IPS-18c (cell line): ENCODE data around the gene TMEM109.

Source experiments
- H3K4me3 ChIP-seq: 2 replicates; pipeline ENCODE4 v1.7.0; 2013; ENCODE audit warnings: low read depth, mild to moderate bottlenecking, low read length, moderate library complexity; ENCODE audit not compliant: insufficient read depth
- H3K9me3 ChIP-seq: one replicate; pipeline ENCODE4 v1.6.1; 2013; ENCODE audit warnings: mild to moderate bottlenecking, low read length, moderate library complexity; ENCODE audit not compliant: control insufficient read depth, insufficient read depth

Gene TMEM109

DNA sequence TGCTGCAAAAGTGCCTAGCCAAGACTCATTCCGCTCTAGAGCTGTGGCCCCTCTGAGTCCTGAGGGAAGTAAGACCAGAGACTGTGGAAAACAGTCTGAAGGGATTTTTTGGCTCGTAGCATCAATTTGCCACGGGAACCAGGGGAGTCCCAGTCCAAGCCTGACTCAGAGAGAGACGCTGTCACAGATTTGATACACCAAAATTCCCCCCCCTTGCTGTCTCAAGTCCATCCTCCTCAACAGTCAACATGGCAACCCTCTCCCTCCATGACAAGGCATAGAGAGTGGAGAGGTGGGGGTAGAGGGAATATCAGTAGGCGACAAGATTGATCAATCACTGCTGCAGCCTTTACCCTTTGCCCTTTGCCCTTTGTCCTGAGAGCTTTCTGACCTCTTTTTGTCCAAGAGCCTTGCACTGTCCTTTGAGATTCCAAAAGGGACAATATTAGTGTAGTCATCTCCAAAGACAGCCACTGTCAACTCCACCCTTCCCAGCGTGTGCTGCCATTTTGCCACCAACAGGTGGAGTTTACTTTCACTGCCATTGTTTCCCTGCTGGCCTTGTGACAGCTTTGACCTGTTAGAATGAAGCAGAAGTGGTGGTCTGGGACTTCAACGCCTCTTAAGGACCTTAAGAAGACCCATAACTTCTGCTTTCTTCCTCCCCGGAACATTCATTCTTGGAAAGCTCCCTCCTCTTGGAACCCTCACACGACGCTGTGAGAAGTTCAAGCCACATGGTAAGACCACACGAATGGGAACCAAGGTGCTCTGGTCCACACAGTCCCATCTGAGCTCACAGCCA is 30.7 kb downstream of the TMEM109 start:
- H3K4me3 ChIP-seq: no peak overlapping the region
- peaks cover 2% of the 10 kb centered on the region for H3K9me3 ChIP-seq

DNA sequence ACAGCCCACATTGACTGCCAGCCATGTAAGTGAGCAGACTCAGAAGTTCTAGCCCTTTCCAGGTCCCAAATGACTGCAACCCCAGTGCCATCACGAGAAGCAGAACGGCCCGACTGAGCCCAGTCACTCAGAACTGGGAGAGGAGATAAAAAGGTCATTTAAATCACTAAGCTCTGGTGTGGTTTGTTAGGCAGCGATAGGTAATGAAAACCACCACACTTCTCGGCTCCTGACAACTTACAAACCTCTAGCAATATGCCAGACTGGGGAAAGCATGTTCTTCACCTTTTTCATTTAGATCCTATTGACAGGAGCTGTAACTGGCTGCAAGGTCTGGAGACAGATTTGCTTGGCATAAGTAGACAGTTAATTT is 31.3 kb downstream of the TMEM109 start:
- Histone ChIP-seq H3K4me3 (no peak overlapping the region), H3K9me3 (peaks cover 2% of the 10 kb centered on the region)

DNA sequence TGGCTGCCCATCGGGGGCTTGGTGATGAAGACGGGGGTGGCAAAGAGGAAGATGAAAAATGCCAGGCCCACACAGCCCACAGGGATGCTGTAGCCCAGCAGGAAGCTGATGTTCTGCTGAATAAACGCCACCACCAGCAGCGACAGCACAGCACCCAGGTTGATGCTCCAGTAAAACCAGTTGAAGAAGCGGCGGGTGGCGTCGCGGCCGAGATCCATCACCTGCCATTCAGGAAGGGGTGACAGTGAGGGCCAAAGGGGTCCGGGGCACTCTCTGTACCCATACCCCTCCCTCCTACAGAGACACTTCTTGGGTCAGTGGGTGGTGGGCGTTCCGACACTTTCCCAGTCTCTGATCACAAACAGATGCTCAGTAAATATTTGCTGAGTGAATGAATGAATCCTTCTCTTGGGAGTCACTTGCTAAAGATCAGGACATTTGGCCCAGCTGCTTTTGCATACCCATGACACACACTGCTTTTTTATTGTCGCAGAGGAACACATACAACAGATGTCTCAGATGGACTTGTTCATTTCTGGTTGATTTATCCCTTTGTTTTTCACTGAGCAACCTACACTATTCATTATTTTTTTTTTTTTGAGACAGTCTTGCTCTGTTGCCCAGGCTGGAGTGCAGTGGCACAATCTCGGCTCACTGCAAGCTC is 32.8 kb downstream of the TMEM109 start:
- Histone ChIP-seq H3K9me3 (peaks cover 2% of the 10 kb centered on the region), H3K4me3 (no peak overlapping the region; the same call in 1 of the 2 replicates)

DNA sequence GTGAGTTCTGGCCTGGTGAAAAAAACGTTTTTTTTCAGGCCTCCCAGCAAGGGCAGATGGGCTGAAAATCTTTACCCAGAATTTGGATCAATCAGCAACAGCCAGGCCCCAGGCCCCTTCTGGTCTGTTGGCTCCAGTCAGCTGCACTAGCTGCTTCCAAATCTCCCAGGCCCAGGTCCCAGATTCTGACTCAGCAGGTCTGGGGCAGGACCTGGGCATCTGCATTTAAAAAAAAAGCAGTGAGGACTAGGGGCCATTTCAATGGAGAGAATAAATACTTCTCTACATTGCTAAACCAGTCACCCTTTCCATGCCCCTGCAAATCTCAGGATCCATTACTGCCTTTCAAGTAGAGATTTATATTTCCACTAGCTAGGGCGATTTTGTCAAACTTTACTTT is 33.7 kb downstream of the TMEM109 start:
- H3K4me3 ChIP-seq: no peak overlapping the region

DNA sequence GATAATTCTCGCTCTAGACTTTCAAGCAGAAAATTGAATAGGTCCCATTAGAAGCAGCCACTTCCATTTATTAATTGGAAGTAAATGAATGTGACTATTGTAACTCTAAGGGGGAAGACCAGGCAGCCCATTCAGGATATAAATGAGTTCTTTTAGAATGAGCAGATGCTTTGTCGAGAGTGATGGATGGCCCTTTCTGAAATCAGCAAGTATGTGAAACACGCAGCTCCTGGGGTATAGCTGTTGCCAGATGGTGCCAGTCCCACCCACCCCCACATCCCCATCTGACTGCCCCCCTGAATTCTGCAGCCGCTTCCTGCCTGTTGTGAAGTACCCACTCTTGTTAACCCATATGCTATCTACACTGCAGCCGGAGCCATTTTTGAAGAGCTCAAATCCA is 34.3 kb downstream of the TMEM109 start:
- H3K4me3 ChIP-seq: no peak overlapping the region
- H3K9me3 ChIP-seq: peaks cover 2% of the 10 kb centered on the region

More for the DNA sequence above, 33.7 kb downstream of the TMEM109 start:
- H3K9me3 ChIP-seq: peaks cover 2% of the 10 kb centered on the region

DNA sequence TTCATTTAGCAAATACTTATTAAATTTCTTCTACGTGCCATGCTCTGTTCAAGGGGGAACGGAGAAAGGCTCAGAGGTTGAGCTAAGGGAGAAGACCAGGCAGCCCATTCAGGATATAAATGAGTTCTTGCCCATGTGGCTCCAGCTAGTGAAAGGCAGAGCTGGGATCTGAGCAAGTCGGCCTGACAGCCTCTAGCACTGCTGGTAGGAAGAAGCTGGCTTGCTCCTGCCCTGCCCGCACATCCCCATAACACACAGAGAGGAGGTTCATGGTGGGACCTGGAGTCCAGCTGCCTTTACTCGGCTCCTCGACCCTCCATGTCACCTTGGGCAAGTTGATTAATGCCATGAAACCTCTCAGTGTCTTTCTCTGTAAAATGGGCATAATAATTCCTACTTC is 36.1 kb downstream of the TMEM109 start:
- no peak overlapping the region for H3K4me3 ChIP-seq
- H3K9me3 ChIP-seq: peaks cover 2% of the 10 kb centered on the region

DNA sequence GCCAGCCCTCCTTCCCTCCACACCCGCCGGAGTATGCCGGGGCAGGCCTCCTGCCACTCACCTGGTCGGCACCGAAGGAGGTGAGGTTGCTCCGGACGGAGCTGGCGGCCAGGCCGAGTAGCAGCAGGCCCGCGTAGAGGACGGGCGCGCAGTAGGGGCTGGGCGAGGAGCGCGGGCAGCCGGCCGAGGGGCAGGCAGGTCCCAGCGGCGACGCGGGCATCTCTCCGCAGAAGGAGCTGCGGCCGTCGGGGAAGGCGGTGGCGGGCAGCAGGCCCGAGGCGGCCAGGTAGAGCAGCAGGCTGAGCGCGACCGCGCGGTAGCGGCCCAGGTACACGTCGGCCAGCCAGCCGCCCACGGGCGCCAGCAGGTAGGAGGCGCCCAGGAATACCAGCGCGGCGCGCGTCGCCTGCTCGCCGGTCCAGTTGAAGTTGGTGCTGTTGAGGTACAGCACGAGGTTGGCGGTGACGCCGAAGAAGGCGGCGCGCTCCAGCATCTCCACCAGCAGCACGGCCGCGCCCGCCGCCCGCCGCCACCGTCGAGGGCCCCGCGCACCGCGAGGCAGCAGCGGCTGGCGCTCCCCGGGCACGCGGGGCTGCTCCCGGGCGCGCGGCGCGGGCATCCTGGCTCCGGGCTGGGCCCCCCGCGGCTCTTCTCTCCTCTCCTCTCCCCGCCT is 37.1 kb downstream of the TMEM109 start:
- Histone ChIP-seq H3K4me3 (peak overlapping the region; percentile 57), H3K9me3 (peaks cover 2% of the 10 kb centered on the region)

DNA sequence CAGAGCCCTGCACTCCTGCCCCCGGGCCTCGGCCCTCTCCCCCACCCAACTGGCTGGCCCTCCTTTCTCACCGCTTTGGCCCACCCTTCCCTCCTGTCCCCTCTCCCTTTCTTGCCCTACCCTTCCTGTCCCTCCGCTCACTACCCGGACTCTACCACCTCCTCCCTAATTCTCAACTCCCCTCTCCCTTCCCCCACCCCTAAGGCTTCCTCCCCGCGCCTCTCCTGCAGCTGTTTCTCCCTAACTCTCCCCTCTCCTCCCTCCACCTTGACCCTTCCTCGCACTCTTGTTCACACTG is 37.6 kb downstream of the TMEM109 start:
- Histone ChIP-seq H3K9me3 (peaks cover 2% of the 10 kb centered on the region), H3K4me3 (peak overlapping the region; percentile 48; the same call in 1 of the 2 replicates)

DNA sequence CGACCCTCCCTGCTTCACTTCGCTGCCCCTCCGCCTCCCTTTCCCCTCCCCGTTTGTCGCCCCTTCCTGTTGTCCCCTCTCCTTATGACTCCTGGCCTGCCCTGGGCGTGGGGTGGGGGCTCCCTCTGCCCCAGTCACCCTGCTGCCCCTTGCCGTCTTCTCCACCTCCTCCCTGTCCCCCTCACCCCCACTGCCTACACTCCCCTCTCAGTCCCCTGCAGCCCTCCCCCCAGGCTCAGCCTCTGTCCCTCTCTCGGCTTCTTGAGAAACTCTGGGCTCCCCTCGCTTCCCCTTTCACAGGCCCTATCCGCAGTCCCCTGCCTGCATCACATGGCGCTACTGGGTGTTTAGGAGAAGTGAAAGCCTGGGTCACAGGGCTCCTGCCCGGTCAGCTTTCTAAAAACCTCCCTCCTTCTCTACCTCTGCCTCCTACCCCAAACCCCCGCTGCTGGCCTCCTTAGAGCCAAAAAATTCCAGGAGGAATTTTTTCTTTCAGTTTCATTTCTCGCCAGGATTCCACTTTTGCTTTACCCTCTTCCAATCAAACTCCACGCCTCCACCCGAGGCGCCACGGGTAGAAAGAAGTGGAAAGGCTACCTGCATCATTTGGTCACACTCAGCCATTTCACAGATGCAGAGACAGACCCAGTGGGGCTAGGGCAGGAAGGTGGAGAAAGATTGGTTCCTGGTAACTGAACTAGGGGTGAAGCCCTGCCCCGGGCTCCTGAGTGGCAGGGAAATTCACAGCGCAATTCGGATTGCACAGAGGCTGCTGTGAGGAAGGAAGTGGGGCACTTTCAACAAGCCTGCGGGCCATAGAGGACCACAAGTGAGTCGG is 38.2 kb downstream of the TMEM109 start, which contains the start of gene SLC15A3:
TSS of gene SLC15A3 (minus strand) at position 273 of the 838 bp plus-strand sequence. CDS start 625 bp downstream, outside the sequence.
- peak within 1 kb of the TSS; percentile 57 for H3K4me3 ChIP-seq
- peaks cover 2% of the 10 kb centered on the region for H3K9me3 ChIP-seq

DNA sequence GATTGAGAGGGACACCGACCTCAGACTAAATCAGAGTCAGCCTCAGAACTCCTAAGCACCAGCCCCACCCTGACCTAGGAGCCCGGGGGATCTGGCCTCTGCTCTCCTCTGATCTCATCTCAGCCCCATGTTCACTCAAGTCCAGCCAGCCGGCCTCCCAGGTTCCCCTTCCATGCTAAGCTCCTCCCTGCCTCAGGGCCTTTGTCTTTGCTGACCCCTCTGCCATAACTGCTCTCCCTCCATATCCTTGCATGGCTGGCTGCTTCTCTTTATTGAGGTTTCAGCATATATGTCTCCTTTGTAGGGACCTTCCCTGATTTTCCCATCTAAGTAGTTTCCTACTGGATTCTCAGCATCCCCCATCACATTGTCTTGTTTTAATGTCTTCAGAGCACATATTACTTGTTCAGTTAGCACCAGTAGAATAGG is 38.8 kb downstream of the TMEM109 start:
- no peak overlapping the region for H3K4me3 ChIP-seq

DNA sequence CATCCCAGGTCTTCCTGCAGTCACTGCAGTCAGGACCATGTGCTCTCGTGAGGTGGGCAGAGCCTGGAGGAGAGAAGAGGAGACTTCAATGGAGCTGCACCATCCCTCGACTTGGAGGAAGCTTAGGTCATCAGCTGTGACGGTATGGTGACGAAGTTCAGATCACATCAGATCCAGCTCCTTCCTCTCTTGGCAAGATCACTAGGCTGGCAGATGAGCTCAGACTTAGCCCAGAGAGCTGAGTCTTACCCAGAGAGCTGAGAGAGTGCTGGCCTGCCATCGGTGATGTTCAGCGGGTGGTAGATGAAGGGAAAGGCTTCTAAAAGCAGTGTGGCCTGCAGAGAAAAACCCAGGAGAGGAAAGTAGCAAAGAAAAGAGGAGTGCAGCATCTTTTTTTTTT is 39.8 kb downstream of the TMEM109 start:
- no peak overlapping the region for H3K4me3 ChIP-seq

More for the DNA sequence above, 38.8 kb downstream of the TMEM109 start:
- peaks cover 2% of the 10 kb centered on the region for H3K9me3 ChIP-seq

DNA sequence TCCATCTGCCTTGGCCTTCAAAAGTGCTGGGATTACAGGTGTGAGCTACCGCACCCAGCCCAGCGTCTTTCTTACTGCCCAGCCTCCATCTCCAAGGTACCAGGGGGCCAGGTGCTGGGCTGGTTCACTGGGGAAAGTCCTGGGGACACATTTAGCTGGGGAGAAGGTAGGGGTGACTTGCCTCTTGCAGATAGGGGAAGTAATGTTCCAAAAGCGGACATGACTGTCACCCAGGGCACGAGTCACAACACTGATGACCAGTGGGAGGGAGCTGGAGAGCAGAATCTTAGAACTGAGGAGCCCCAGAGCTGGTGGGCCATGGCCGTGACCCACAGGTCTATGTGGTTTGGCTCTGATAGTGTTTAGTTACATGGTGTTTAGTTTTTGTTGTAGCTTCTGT is 40.5 kb downstream of the TMEM109 start:
- H3K4me3 ChIP-seq: no peak overlapping the region
- no peaks in the 10 kb centered on the region for H3K9me3 ChIP-seq

More for the DNA sequence above, 39.8 kb downstream of the TMEM109 start:
- H3K9me3 ChIP-seq: no peaks in the 10 kb centered on the region

DNA sequence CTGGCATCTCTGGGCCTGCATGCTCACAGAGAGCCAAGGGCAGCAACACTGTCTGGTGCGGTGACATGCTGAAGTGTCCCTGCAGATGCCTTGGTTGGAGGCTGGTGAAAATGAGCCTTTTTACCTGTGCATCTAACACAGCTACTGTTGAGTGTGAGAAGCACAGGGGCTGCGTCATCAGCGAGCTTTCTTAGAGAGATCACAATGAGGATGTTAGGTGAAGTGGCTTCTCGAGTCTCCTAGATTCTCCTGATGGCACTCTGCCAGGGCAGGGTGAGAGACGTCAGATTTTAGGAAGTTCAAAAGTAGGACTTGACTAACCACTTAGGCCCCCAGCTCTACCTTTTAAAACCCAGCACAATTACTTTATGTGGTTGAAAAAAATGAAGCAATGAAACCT is 41.6 kb downstream of the TMEM109 start:
- no peaks in the 10 kb centered on the region for H3K9me3 ChIP-seq
- no peak overlapping the region for H3K4me3 ChIP-seq

DNA sequence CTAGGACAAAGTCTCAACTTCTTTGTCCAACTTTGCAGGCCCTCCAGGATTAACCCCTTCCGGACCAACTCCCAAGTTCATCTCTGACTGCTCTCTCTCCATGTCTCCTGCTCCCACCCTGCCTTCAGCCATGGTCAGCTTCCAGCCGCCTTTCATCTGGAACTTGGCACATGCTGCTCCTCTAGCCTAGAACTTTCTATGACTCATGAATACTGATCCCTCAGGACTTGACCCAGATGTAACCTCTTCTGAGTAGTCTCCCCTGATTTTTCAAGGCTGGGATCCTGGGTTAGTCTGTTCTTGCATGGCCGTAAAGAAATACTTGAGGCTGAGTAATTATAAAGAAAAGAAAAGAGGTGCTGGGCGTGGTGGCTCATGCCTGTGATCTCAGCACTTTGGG is 43.2 kb downstream of the TMEM109 start:
- H3K4me3 ChIP-seq: no peak overlapping the region
- H3K9me3 ChIP-seq: no peaks in the 10 kb centered on the region

DNA sequence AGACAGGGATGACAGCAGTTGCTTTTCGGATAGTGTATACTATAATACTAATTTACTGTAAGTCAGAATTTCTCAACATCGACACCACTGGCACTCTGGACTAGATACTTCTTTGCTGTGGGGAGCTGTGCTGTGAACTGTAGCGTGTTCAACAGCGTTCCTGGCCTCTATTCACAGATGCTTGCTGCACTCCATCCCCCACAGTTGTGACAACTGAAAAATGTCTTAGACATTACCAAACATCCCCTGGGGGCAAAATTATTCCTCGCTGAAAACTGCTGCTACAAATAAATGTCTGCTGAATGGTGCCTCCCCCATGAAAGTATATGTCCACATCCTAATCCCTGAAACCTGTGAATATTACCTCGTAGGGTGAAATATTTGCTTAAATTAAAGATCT is 45.5 kb downstream of the TMEM109 start:
- H3K9me3 ChIP-seq: no peaks in the 10 kb centered on the region

DNA sequence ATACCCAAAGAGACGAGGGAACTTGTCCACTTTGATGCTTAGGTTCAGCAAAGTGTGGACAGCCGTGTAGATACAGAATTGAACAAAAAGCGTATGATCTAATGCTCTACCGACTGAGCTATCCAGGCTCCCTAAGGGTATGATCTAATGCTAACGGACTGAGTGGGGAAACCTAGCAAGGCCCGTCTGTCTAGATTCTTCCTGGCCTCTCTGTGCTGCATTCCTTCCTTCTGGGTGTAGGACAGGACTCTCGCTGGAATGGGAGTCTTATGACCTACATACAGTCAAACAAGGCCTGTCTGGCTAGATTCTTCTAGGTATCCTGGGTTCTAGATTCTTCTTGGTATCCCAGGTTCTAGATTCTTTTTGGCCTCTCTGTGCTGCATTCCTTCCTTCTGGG is 46.4 kb downstream of the TMEM109 start:
- Histone ChIP-seq H3K9me3 (no peaks in the 10 kb centered on the region), H3K4me3 (no peak overlapping the region)

More for the DNA sequence above, 45.5 kb downstream of the TMEM109 start:
- no peak overlapping the region for H3K4me3 ChIP-seq

DNA sequence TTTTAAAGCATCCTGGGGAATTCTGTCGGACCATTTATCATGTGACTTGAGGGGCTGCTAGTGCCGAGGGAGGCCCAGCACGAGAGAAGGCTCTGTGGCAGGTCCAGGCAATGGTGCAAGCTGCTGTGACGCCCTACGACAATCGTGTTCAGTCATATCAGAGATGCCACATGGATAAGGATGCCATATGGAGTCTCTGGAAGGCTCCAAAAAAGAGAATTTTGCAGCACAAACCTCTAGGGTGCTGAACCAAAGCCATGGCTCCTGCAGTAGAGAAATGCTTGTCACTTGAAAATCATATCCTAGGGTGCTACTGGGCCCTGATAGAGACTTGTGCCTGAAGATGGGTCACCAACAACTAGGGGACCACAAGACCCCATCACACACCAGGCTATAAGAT is 50.8 kb downstream of the TMEM109 start:
- Histone ChIP-seq H3K9me3 (no peaks in the 10 kb centered on the region), H3K4me3 (no peak overlapping the region)
